Karpas-422 (cell line): ENCODE data around the gene PLIN3. TPM values are rescaled to one million over a fixed set of nuclear protein-coding genes. Genes with fewer than 3 reads are reported as not detected.
"Not testable (repeated sequence)": the region's sequence is repeated elsewhere in the genome, so short reads cannot be mapped to it uniquely, and the experiment has no call there.

Experiments
- DNase-seq: peaks from one replicate; pipeline ENCODE4 v3.0.0-alpha.2; 2015
- H2AFZ ChIP-seq: fragments of 200-600 bp; sonication (generic); 2 replicates; pipeline ENCODE4 v1.6.1; 2014; ENCODE audit warnings: antibody characterized with exemption, low read length, mixed read lengths
- H3K27ac ChIP-seq: fragments of 200-600 bp; sonication (generic); 2 replicates; pipeline ENCODE4 v1.5.1; 2014; ENCODE audit warnings: mild to moderate bottlenecking, low read length, moderate library complexity
- H3K27me3 ChIP-seq: fragments of 200-600 bp; sonication (generic); 2 replicates; pipeline ENCODE4 v1.6.1; 2014; ENCODE audit warnings: low read length, mixed read lengths
- H3K36me3 ChIP-seq: fragments of 200-600 bp; sonication (generic); 2 replicates; pipeline ENCODE4 v1.6.1; 2014; ENCODE audit warnings: low read length, mixed read lengths; ENCODE audit not compliant: insufficient read depth
- H3K4me1 ChIP-seq: fragments of 200-600 bp; sonication (generic); 2 replicates; pipeline ENCODE4 v1.6.1; 2014; ENCODE audit warnings: mild to moderate bottlenecking, low read length, mixed read lengths
- H3K4me2 ChIP-seq: fragments of 200-600 bp; sonication (generic); 2 replicates; pipeline ENCODE4 v1.6.1; 2014; ENCODE audit warnings: low read length, low read depth, mild to moderate bottlenecking; ENCODE audit not compliant: poor library complexity, severe bottlenecking
- H3K4me3 ChIP-seq: fragments of 200-600 bp; sonication (generic); 2 replicates; pipeline ENCODE4 v1.5.1; 2014; ENCODE audit warnings: mild to moderate bottlenecking, antibody characterized with exemption, low read length, mixed read lengths
- H3K79me2 ChIP-seq: fragments of 200-600 bp; sonication (generic); 2 replicates; pipeline ENCODE4 v1.6.1; 2014; ENCODE audit warnings: mild to moderate bottlenecking, low read length, mixed read lengths
- H3K9ac ChIP-seq: fragments of 200-600 bp; sonication (generic); 2 replicates; pipeline ENCODE4 v1.6.0; 2014; ENCODE audit warnings: low read length
- H3K9me2 ChIP-seq: fragments of 200-600 bp; sonication (generic), shearing (Covaris generic); replicated peaks from 2 replicates; pipeline ENCODE4 v1.6.0; 2014; ENCODE audit warnings: mild to moderate bottlenecking, low read length, moderate library complexity; ENCODE audit not compliant: insufficient read depth
- H3K9me3 ChIP-seq: fragments of 300-700, 200-600 bp; sonication (generic); 2 replicates; pipeline ENCODE4 v1.6.1; 2014; ENCODE audit warnings: low read length, mixed read lengths
- H4K20me1 ChIP-seq: fragments of 200-600 bp; sonication (generic); 2 replicates; pipeline ENCODE4 v1.6.1; 2014; ENCODE audit warnings: mild to moderate bottlenecking, antibody characterized with exemption, low read length, low read depth; ENCODE audit not compliant: insufficient read depth
- total RNA-seq: library from RNA; depleted of rRNA; stranded (reverse); fragments of >200 nt; shearing (Covaris generic); gene quantifications from 2 replicates; pipeline ENCODE4 v1.2.3, GENCODE V29; 2014; ENCODE audit warnings: low replicate concordance

Gene PLIN3
- total RNA-seq, 1 experiment from 2014 or later: 28.7 TPM

DNA sequence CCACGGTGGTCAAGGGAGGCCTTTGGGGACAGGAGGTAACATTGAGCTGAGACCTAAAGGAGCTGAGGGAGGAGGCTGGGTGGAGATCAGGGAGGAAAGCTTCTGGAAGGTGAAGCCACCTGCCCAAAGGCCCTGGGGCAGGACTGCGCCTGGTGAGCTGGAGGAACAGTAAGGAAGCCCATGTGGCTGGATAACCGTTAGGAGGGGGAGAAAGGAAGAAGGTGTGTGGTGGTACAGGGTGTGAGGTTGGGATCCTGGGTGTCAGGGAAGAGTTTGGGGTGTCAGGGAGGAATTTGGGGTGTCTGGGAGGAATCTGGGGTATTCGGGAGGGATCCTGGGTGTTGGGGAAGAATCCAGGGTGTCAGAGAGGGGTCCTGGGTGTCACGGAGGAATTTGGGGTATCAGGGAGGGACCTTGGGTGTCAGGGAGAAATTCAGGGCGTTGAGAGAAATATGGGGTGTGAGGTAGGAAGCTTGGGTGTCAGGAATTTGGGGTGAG, 36.6 kb downstream of the PLIN3 start:
- Histone ChIP-seq H3K9ac (peak overlapping the region; percentile 98), H3K27ac (peak overlapping the region; percentile 78), H3K79me2 (peaks cover 42% of the 10 kb centered on the region), H3K4me2 (peak overlapping the region; percentile 83), H2AFZ (0 out of 2 replicates have a peak overlapping the region, but pooled peaks have one; percentile 100), H3K36me3 (no peaks in the 10 kb centered on the region), H3K4me3 (peak overlapping the region; percentile 98), H3K9me3 (no peaks in the 10 kb centered on the region), H4K20me1 (no peaks in the 10 kb centered on the region), H3K27me3 (no peaks in the 10 kb centered on the region), H3K4me1 (peaks cover 23% of the 10 kb centered on the region), H3K9me2 (no peaks in the 10 kb centered on the region)
- no peak for DNase-seq

DNA sequence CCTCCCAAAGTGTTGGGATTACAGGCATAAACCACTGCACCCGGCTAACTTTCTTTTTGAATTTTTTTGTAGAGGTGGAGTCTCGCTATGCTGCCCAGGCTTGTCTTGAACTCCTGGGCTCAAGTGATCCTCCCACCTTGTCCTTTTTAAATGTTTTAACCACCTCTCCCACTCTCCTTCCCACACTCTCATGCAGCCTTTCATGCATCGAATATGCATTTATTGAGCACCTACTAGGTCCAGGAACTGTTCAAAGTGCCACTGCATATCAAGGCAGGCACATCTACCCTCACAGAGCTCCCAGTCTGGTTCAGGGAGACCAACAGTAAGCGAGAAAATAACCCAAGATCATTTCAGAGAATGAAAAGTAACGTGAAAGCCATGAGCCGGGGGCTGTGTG, 37.1 kb downstream of the PLIN3 start:
- Histone ChIP-seq H3K4me2 (peak overlapping the region; percentile 83), H3K4me3 (peak overlapping the region; percentile 98), H2AFZ (no peak overlapping the region), H3K9me2 (no peaks in the 10 kb centered on the region), H3K79me2 (peaks cover 44% of the 10 kb centered on the region), H3K27me3 (no peaks in the 10 kb centered on the region), H3K4me1 (peaks cover 23% of the 10 kb centered on the region), H3K9ac (peak overlapping the region; percentile 98), H3K9me3 (no peaks in the 10 kb centered on the region), H4K20me1 (no peaks in the 10 kb centered on the region), H3K27ac (peak overlapping the region; percentile 78), H3K36me3 (no peaks in the 10 kb centered on the region)
- DNase-seq: no peak

DNA sequence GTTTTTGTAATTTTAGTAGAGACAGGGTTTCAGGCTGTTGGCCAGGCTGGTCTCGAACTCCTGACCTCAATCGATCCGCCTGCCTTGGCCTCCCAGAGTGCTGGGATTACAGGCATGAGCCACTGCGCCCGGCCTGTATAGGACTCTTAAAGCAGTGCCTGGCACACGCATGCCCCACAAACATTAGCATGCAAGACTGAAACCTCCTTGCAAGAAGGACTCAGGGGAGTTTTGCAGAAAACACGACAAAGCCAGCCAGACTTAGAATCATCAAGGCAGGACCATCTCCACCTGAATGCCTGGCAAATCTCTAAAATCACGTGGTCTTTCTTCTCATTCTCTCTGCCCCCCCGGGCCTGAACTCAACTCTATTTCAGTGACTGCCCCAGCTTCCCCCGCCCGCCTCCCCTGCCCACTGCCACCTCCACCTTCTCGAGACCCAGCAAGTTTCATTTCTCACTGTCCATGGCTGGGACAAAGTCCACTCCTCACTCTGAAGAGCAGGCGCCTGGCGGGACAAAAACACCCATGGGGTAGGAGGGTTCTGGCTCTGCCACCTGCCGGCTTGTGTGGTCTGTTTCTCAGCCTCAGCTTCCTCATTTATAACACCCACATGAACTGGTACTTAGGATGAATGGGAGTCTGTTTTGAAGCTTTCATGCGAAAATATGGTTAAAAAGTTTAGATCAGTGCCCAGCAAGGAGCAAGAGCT, 38.3 kb downstream of the PLIN3 start:
- peak; percentile 75 for DNase-seq
- peak overlapping the region; percentile 31; the same call in 1 of the 2 replicates for H3K4me3 ChIP-seq
- H3K9me2 ChIP-seq: no peaks in the 10 kb centered on the region
- H2AFZ ChIP-seq: no peak overlapping the region
- H3K79me2 ChIP-seq: peaks cover 50% of the 10 kb centered on the region
- no peaks in the 10 kb centered on the region for H4K20me1 ChIP-seq
- peak overlapping the region; percentile 20 for H3K9ac ChIP-seq
- H3K4me2 ChIP-seq: peak overlapping the region; percentile 83
- H3K27me3 ChIP-seq: no peaks in the 10 kb centered on the region
- no peaks in the 10 kb centered on the region for H3K9me3 ChIP-seq
- peaks cover 23% of the 10 kb centered on the region for H3K4me1 ChIP-seq
- H3K36me3 ChIP-seq: no peaks in the 10 kb centered on the region
- H3K27ac ChIP-seq: peak overlapping the region; percentile 78

DNA sequence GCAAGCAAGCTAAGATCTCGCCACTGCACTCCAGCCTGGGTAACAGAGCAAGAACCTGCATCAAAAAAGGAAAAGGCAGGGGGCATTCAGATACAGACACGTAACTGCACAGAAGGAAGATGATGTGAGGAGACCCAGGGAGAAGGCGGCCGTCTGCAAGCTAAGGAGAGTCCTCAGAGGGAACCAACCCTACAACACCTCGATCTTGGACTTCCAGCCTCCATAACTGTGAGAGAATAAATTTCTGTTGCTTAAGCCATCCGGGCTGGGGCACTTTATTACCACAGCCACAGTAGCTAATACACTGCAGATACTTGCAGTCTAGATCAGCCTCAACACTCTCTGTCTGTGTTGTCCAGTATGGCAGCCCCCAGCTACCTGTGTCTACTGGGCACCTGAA, 43.9 kb downstream of the PLIN3 start:
- no peak for DNase-seq
- Histone ChIP-seq H4K20me1 (no peaks in the 10 kb centered on the region), H2AFZ (no peak overlapping the region), H3K9me3 (no peaks in the 10 kb centered on the region), H3K4me1 (no peaks in the 10 kb centered on the region), H3K9ac (no peak overlapping the region), H3K36me3 (no peaks in the 10 kb centered on the region), H3K4me2 (no peak overlapping the region), H3K79me2 (peaks cover 37% of the 10 kb centered on the region), H3K27me3 (no peaks in the 10 kb centered on the region), H3K9me2 (no peaks in the 10 kb centered on the region), H3K27ac (no peak overlapping the region), H3K4me3 (no peak overlapping the region)

DNA sequence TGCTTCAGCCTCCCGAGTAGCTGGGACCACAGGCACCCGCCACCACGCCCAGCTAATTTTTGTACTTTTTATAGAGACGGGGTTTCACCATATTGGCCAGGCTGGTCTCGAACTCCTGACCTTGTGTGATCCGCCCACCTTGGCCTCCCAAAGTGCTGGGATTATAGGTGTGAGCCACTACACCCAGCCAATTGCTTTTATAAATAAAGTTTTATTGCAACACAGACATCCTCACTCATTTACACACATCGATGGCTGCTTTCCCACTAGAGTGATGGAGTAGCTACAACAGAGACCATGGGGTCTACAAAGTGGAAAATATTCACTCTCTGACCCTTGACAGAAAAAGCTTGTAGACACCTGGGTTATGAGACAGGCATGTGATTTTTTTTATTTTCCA, 45.1 kb downstream of the PLIN3 start:
- not testable (repeated sequence) for H3K27me3 ChIP-seq, H4K20me1 ChIP-seq, H3K9ac ChIP-seq, H3K27ac ChIP-seq, H3K9me2 ChIP-seq, H3K9me3 ChIP-seq, H3K4me2 ChIP-seq, H3K4me1 ChIP-seq, H2AFZ ChIP-seq, H3K36me3 ChIP-seq, H3K4me3 ChIP-seq, DNase-seq
- peaks cover 30% of the 10 kb centered on the region for H3K79me2 ChIP-seq

DNA sequence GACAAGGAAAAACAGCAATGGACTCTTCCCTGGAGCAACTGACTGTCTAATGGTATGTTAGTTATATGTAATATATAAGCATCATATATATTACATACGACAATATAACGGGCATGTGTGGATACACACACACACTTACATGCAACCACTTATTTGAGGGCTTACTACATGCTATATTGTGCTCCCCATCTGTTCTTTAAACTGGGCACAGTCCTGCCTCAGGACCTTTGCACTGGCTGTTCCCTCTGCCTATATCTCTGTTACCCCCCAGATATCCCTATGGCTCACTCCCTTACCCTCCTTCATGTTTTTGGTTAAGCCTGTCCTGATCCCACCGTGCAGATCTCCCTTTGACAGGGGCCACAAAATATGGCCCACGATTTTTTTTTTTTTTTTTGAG, 46.2 kb downstream of the PLIN3 start:
- no peaks in the 10 kb centered on the region for H3K9me3 ChIP-seq

DNA sequence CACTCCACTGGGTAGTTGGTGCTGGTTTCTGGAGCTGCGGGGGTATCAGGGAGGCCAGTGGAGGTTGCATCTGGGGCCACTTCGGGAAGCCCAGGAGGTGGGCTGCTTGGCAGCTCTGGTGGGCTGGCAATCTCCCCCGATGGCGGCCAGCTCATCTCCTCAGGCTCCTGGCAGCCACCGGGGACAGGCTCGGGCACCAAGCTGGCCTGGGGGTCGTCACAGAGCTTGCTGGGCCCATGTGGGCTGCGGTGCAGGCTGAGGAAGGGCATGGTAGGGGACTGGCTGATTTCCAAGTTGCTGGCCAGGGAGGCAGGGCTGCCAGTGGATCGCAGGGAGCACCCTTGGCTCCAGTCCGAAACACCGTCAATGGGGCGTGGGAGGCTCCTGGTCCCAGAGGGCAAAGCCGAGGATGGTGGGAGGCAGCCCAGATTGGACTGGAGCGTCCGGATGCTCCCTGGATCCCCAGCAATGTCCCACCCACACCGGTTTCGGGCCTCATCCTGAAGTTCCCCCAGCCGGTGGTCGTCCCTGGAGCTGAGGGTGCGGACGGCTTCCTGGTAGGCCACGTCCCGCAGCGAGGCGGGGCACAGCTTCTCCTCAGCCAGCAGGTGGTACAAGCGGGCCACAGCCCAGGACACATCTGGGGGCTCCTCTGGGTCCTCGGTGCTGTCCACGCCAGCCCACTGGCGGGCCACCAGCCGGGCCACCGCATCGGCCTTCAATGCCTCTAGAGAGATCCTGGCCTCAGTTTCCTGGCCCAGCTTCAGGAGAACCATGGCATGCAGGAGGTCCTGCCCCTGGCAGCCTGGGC, 49.8 kb downstream of the PLIN3 start:
- Histone ChIP-seq H3K27ac (no peak overlapping the region), H3K9me2 (no peaks in the 10 kb centered on the region), H3K27me3 (no peaks in the 10 kb centered on the region), H2AFZ (no peak overlapping the region), H3K9me3 (no peaks in the 10 kb centered on the region), H3K4me3 (no peak overlapping the region), H3K36me3 (peaks cover 12% of the 10 kb centered on the region; the same call in 1 of the 2 replicates), H4K20me1 (no peaks in the 10 kb centered on the region), H3K4me2 (no peak overlapping the region), H3K4me1 (peaks cover 4% of the 10 kb centered on the region), H3K9ac (no peak overlapping the region), H3K79me2 (peaks cover 9% of the 10 kb centered on the region)
- no peak for DNase-seq

More for the DNA sequence above, 46.2 kb downstream of the PLIN3 start:
- H3K27me3 ChIP-seq: no peaks in the 10 kb centered on the region
- peaks cover 8% of the 10 kb centered on the region; the same call in 1 of the 2 replicates for H3K36me3 ChIP-seq
- H3K4me1 ChIP-seq: no peaks in the 10 kb centered on the region
- no peak overlapping the region for H2AFZ ChIP-seq
- no peak overlapping the region for H3K4me3 ChIP-seq
- peaks cover 25% of the 10 kb centered on the region for H3K79me2 ChIP-seq
- no peak overlapping the region for H3K9ac ChIP-seq
- no peaks in the 10 kb centered on the region for H3K9me2 ChIP-seq
- no peaks in the 10 kb centered on the region for H4K20me1 ChIP-seq
- H3K27ac ChIP-seq: no peak overlapping the region
- no peak for DNase-seq
- H3K4me2 ChIP-seq: no peak overlapping the region

DNA sequence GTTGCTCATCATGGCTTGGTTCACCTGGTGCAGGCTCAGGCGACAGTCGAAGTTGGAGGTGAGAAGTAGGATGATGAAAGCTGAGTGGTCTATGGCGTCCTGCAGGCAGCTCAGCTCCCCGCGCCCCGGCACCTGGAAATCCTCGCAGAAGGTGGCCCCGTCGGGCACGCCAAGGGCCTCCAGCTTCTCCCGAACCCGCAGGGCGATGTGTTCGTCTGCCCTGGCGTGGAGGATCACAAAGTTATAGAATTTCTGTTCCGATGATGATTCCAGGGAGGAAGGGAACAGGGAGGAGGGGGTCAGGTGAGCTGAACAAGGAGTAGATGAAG, 50.6 kb downstream of the PLIN3 start:
- Histone ChIP-seq H4K20me1 (no peaks in the 10 kb centered on the region), H3K27ac (no peak overlapping the region)

More for the DNA sequence above, 50.6 kb downstream of the PLIN3 start:
- H3K9me2 ChIP-seq: no peaks in the 10 kb centered on the region
- no peaks in the 10 kb centered on the region for H3K9me3 ChIP-seq
- H3K4me1 ChIP-seq: peaks cover 4% of the 10 kb centered on the region
- H3K79me2 ChIP-seq: 0 out of 2 replicates have a peak, but pooled peaks cover 4% of the 10 kb centered on the region
- DNase-seq: no peak
- H3K36me3 ChIP-seq: peaks cover 12% of the 10 kb centered on the region; the same call in 1 of the 2 replicates
- no peak overlapping the region for H3K9ac ChIP-seq
- H2AFZ ChIP-seq: no peak overlapping the region
- H3K27me3 ChIP-seq: no peaks in the 10 kb centered on the region
- no peak overlapping the region for H3K4me3 ChIP-seq
- no peak overlapping the region for H3K4me2 ChIP-seq
